Adipocyte (in vitro differentiated cells): ENCODE data around the gene COL4A2.
"Not testable (repeated sequence)": the region's sequence is repeated elsewhere in the genome, so short reads cannot be mapped to it uniquely, and the experiment has no call there.

ENCODE experiments used
- DNase-seq: peaks from one replicate; pipeline ENCODE4 v3.0.0-alpha.2; 2015; ENCODE audit warnings: low read depth
- H3K27me3 ChIP-seq: replicated peaks from 2 replicates; pipeline ENCODE4 v1.7.0; 2013; ENCODE audit warnings: mild to moderate bottlenecking, low read length, moderate library complexity; ENCODE audit not compliant: control insufficient read depth, insufficient read depth
- H3K36me3 ChIP-seq: 2 replicates; pipeline ENCODE4 v1.7.0; 2013; ENCODE audit warnings: low read length, mild to moderate bottlenecking, moderate library complexity; ENCODE audit not compliant: control insufficient read depth, insufficient read depth, severe bottlenecking
- H3K4me1 ChIP-seq: 2 replicates; pipeline ENCODE4 v1.7.0; 2013; ENCODE audit warnings: mild to moderate bottlenecking, low read length, moderate library complexity; ENCODE audit not compliant: control insufficient read depth, insufficient read depth
- H3K4me3 ChIP-seq: 2 replicates; pipeline ENCODE4 v1.7.0; 2013; ENCODE audit warnings: mild to moderate bottlenecking, low read length, moderate library complexity
- H3K9ac ChIP-seq: 2 replicates; pipeline ENCODE4 v1.7.0; 2013; ENCODE audit warnings: mild to moderate bottlenecking, low read length, moderate library complexity
- H3K9me3 ChIP-seq: 2 replicates; pipeline ENCODE4 v1.7.0; 2013; ENCODE audit warnings: mild to moderate bottlenecking, low read length, moderate library complexity; ENCODE audit not compliant: control insufficient read depth

COL4A2 gene

GRCh38 chr13:110394371-110394841 is 87.3 kb downstream of the COL4A2 start:
- no peak overlapping the region for H3K9ac ChIP-seq
- H3K4me1 ChIP-seq = peaks cover 61% of the 10 kb centered on the region
- H3K4me3 ChIP-seq = no peak overlapping the region
- no peak for DNase-seq
- peaks cover 24% of the 10 kb centered on the region for H3K36me3 ChIP-seq
- H3K9me3 ChIP-seq = no peaks in the 10 kb centered on the region
- H3K27me3 ChIP-seq = no peaks in the 10 kb centered on the region

- H3K4me1 ChIP-seq = peaks cover 73% of the 10 kb centered on the region
- H3K9me3 ChIP-seq, DNase-seq, H3K27me3 ChIP-seq, H3K4me3 ChIP-seq, H3K9ac ChIP-seq: not testable (repeated sequence)
- peaks cover 15% of the 10 kb centered on the region for H3K36me3 ChIP-seq
Observed at GRCh38 chr13:110395616-110396015, 88.5 kb downstream of the COL4A2 start.

GRCh38 chr13:110396476-110396875 is 89.4 kb downstream of the COL4A2 start:
- H3K4me3 ChIP-seq = peak overlapping the region; percentile 65
- peaks cover 82% of the 10 kb centered on the region for H3K4me1 ChIP-seq
- H3K27me3 ChIP-seq = no peaks in the 10 kb centered on the region
- H3K9ac ChIP-seq = peak overlapping the region; percentile 86
- no peak for DNase-seq
- H3K36me3 ChIP-seq = peaks cover 9% of the 10 kb centered on the region
- no peaks in the 10 kb centered on the region for H3K9me3 ChIP-seq

- Histone ChIP-seq H3K9ac (peak overlapping the region; percentile 86), H3K27me3 (no peaks in the 10 kb centered on the region), H3K36me3 (peaks cover 7% of the 10 kb centered on the region), H3K4me1 (peaks cover 82% of the 10 kb centered on the region), H3K9me3 (no peaks in the 10 kb centered on the region), H3K4me3 (peak overlapping the region; percentile 65)
- DNase-seq = peak; percentile 99
Observed at GRCh38 chr13:110396913-110397381, 89.9 kb downstream of the COL4A2 start.

GRCh38 chr13:110397436-110398115 is 90.5 kb downstream of the COL4A2 start:
- Histone ChIP-seq H3K9ac (peak overlapping the region; percentile 86), H3K36me3 (peaks cover 8% of the 10 kb centered on the region), H3K9me3 (no peaks in the 10 kb centered on the region), H3K4me1 (peaks cover 82% of the 10 kb centered on the region), H3K27me3 (no peaks in the 10 kb centered on the region), H3K4me3 (peak overlapping the region; percentile 64)
- peak; percentile 88 for DNase-seq

GRCh38 chr13:110398564-110399507 is 91.8 kb downstream of the COL4A2 start:
- Histone ChIP-seq H3K4me1 (peaks cover 86% of the 10 kb centered on the region), H3K27me3 (no peaks in the 10 kb centered on the region), H3K36me3 (peaks cover 16% of the 10 kb centered on the region), H3K9ac (peak overlapping the region; percentile 86), H3K9me3 (no peaks in the 10 kb centered on the region), H3K4me3 (peak overlapping the region; percentile 36)
- peak; percentile 77 for DNase-seq

GRCh38 chr13:110399801-110400200 is 92.7 kb downstream of the COL4A2 start:
- Histone ChIP-seq H3K27me3 (no peaks in the 10 kb centered on the region), H3K4me3 (peak overlapping the region; percentile 55), H3K4me1 (peaks cover 87% of the 10 kb centered on the region), H3K36me3 (peaks cover 20% of the 10 kb centered on the region), H3K9me3 (no peaks in the 10 kb centered on the region), H3K9ac (peak overlapping the region; percentile 86)
- peak; percentile 81 for DNase-seq

GRCh38 chr13:110400786-110401533 is 93.9 kb downstream of the COL4A2 start:
- Histone ChIP-seq H3K9ac (peak overlapping the region; percentile 75), H3K36me3 (peaks cover 20% of the 10 kb centered on the region), H3K27me3 (no peaks in the 10 kb centered on the region), H3K9me3 (no peaks in the 10 kb centered on the region), H3K4me1 (peaks cover 86% of the 10 kb centered on the region), H3K4me3 (peak overlapping the region; percentile 31)
- DNase-seq = peak; percentile 87

- H3K9me3 ChIP-seq = no peaks in the 10 kb centered on the region
- H3K9ac ChIP-seq = no peak overlapping the region
- no peak for DNase-seq
- H3K4me1 ChIP-seq = peaks cover 79% of the 10 kb centered on the region
- no peak overlapping the region for H3K4me3 ChIP-seq
- H3K36me3 ChIP-seq = peaks cover 26% of the 10 kb centered on the region
- H3K27me3 ChIP-seq = no peaks in the 10 kb centered on the region
Observed at GRCh38 chr13:110402299-110403069, 95.4 kb downstream of the COL4A2 start.

GRCh38 chr13:110403315-110403714 is 96.2 kb downstream of the COL4A2 start:
- H3K36me3 ChIP-seq = peaks cover 27% of the 10 kb centered on the region

More at GRCh38 chr13:110403315-110403714, 96.2 kb downstream of the COL4A2 start:
- Histone ChIP-seq H3K9ac (no peak overlapping the region), H3K27me3 (no peaks in the 10 kb centered on the region), H3K9me3 (no peaks in the 10 kb centered on the region), H3K4me1 (peaks cover 70% of the 10 kb centered on the region), H3K4me3 (no peak overlapping the region)
- DNase-seq = peak; percentile 60
